PC-9 (cell line): Measurements from ENCODE around the gene C4orf51. TPM values are rescaled to one million over a fixed set of nuclear protein-coding genes. Genes with fewer than 3 reads are reported as not detected.

Source experiments
- BruUV-seq: library from RNA; stranded (reverse); fragments of 400-500 nt; replicated peaks from 2 replicates; lab custom pipeline; 2021; lab: Mats Ljungman, UMichigan
- CTCF ChIA-PET: fragments of 300-600 bp; sonication (Branson Sonifier 250); formaldehyde crosslinking; loops from one replicate; lab custom pipeline; 2022; ENCODE audit warnings: antibody characterized with exemption; lab: Charles Lee
- POLR2A ChIA-PET: fragments of 300-600 bp; sonication (Branson Sonifier 250); formaldehyde crosslinking; loops from one replicate; lab custom pipeline; 2022; ENCODE audit warnings: antibody characterized with exemption; ENCODE audit not compliant: unreplicated experiment; lab: Charles Lee
- DNase-seq, 2 experiments: peaks; one replicate each; pipeline versions ENCODE4 v3.0.0 to v3.0.0-alpha.2; 2015 to 2022; ENCODE audit warnings: mixed read lengths in 1 of 2
- H2AFZ ChIP-seq: fragments of 200-600 bp; sonication (generic); 2 replicates; pipeline ENCODE4 v1.8.1; 2017; ENCODE audit warnings: antibody characterized with exemption
- H3F3A ChIP-seq: fragments of 200-600 bp; sonication (generic); 2 replicates; pipeline ENCODE4 v1.8.1; 2017; ENCODE audit warnings: antibody characterized with exemption, mild to moderate bottlenecking, low read depth; ENCODE audit not compliant: insufficient read depth
- H3K27ac ChIP-seq: fragments of 200-600 bp; sonication (generic); 2 replicates; pipeline ENCODE4 v1.6.1; 2016; ENCODE audit warnings: mixed run types
- H3K27me3 ChIP-seq: fragments of 200-600 bp; sonication (generic); 2 replicates; pipeline ENCODE4 v1.6.1; 2016; ENCODE audit warnings: low read depth, mixed run types; ENCODE audit not compliant: insufficient read depth
- H3K36me3 ChIP-seq: fragments of 200-600 bp; sonication (generic); 2 replicates; pipeline ENCODE4 v1.6.1; 2016; ENCODE audit warnings: low read depth, mixed run types
- H3K4me1 ChIP-seq: fragments of 200-600 bp; sonication (generic); replicated peaks from 2 replicates; pipeline ENCODE4 v1.6.1; 2016; ENCODE audit warnings: mixed run types; ENCODE audit not compliant: insufficient read depth
- H3K4me2 ChIP-seq: fragments of 200-600 bp; sonication (generic); 2 replicates; pipeline ENCODE4 v1.6.1; 2017; ENCODE audit warnings: mixed run types
- H3K4me3 ChIP-seq: fragments of 200-600 bp; sonication (generic); 2 replicates; pipeline ENCODE4 v1.6.1; 2016; ENCODE audit warnings: mixed run types
- H3K79me2 ChIP-seq: fragments of 200-600 bp; sonication (generic); 2 replicates; pipeline ENCODE4 v1.6.1; 2017; ENCODE audit warnings: low read depth, mixed run types
- H3K9me2 ChIP-seq: fragments of 200-600 bp; sonication (generic); 2 replicates; pipeline ENCODE4 v1.8.1; 2017; ENCODE audit warnings: mild to moderate bottlenecking; ENCODE audit not compliant: insufficient read depth
- H3K9me3 ChIP-seq: fragments of 200-600 bp; sonication (generic); 2 replicates; pipeline ENCODE4 v1.8.1; 2016; ENCODE audit warnings: low read depth; ENCODE audit not compliant: insufficient read depth
- H4K20me1 ChIP-seq: fragments of 200-600 bp; sonication (generic); 2 replicates; pipeline ENCODE4 v1.8.1; 2017; ENCODE audit not compliant: insufficient read depth
- EZH2 ChIP-seq: fragments of 200-600 bp; sonication (generic); IDR thresholded peaks from 2 replicates; pipeline ENCODE4 v1.8.0; 2017; ENCODE audit warnings: antibody characterized with exemption, low read depth
- intact Hi-C: fragments of 100-400 bp; cut with micrococcal nuclease; formaldehyde crosslinking; loops from one replicate; pipeline ENCODE4 v1.10.0; 2022; ENCODE audit not compliant: unreplicated experiment
- total RNA-seq: library from RNA; stranded (reverse); gene quantifications from 2 replicates; pipeline ENCODE4 v1.2.3, GENCODE V29; 2021
- TF ChIP-seq, protein P1 (sequence below): fragments of 200-600 bp; sonication (generic); conservative IDR thresholded peaks from 2 replicates; pipeline ENCODE4 v1.6.1; 2017; ENCODE audit warnings: mixed run types, antibody characterized with exemption, mild to moderate bottlenecking, moderate library complexity

Gene C4orf51
- total RNA-seq, 1 experiment from 2014 or later, result not detected

- no peaks in the 10 kb centered on the region for H3K79me2 ChIP-seq
- no peak overlapping the region for H3K27ac ChIP-seq
- H2AFZ ChIP-seq, result no peak overlapping the region
- H3K27me3 ChIP-seq, result no peaks in the 10 kb centered on the region
- H3K36me3 ChIP-seq, result no peaks in the 10 kb centered on the region
- H3K9me2 ChIP-seq, result no peaks in the 10 kb centered on the region
- no peaks in the 10 kb centered on the region for H3K4me1 ChIP-seq
- no peaks in the 10 kb centered on the region for H4K20me1 ChIP-seq
- ChIA-PET CTCF (no interaction called here), POLR2A (no interaction called here)
- no peak for DNase-seq
- H3K4me3 ChIP-seq, result no peak overlapping the region
- H3F3A ChIP-seq, result no peaks in the 10 kb centered on the region
- H3K4me2 ChIP-seq, result no peak overlapping the region
- intact Hi-C loops, result no loop called here
- BruUV-seq, result no TSS peak
- no peaks in the 10 kb centered on the region for H3K9me3 ChIP-seq
- TF ChIP-seq, protein P1, sequence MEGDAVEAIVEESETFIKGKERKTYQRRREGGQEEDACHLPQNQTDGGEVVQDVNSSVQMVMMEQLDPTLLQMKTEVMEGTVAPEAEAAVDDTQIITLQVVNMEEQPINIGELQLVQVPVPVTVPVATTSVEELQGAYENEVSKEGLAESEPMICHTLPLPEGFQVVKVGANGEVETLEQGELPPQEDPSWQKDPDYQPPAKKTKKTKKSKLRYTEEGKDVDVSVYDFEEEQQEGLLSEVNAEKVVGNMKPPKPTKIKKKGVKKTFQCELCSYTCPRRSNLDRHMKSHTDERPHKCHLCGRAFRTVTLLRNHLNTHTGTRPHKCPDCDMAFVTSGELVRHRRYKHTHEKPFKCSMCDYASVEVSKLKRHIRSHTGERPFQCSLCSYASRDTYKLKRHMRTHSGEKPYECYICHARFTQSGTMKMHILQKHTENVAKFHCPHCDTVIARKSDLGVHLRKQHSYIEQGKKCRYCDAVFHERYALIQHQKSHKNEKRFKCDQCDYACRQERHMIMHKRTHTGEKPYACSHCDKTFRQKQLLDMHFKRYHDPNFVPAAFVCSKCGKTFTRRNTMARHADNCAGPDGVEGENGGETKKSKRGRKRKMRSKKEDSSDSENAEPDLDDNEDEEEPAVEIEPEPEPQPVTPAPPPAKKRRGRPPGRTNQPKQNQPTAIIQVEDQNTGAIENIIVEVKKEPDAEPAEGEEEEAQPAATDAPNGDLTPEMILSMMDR, result no peak
- TF ChIP-seq EZH2, result no peak
Measured at GRCh38 chr4:145697332-145697731, 17.4 kb downstream of the C4orf51 start.

GRCh38 chr4:145698507-145698906 is 18.6 kb downstream of the C4orf51 start:
- Histone ChIP-seq H4K20me1 (no peaks in the 10 kb centered on the region), H3K9me3 (no peaks in the 10 kb centered on the region), H3K79me2 (no peaks in the 10 kb centered on the region), H3K9me2 (no peaks in the 10 kb centered on the region), H2AFZ (no peak overlapping the region), H3F3A (peaks cover 1% of the 10 kb centered on the region; the same call in 1 of the 2 replicates), H3K27me3 (no peaks in the 10 kb centered on the region), H3K4me2 (no peak overlapping the region), H3K27ac (no peak overlapping the region), H3K4me1 (peaks cover 1% of the 10 kb centered on the region; the same call in 1 of the 2 replicates), H3K4me3 (no peak overlapping the region), H3K36me3 (no peaks in the 10 kb centered on the region)
- no peak for DNase-seq
- no TSS peak for BruUV-seq
- ChIA-PET CTCF (no interaction called here), POLR2A (no interaction called here)
- intact Hi-C loops, result no loop called here
- TF ChIP-seq, protein P1, result no peak
- TF ChIP-seq EZH2, result no peak

GRCh38 chr4:145703850-145704497 is 24.0 kb downstream of the C4orf51 start:
- H3K79me2 ChIP-seq, result no peaks in the 10 kb centered on the region
- H2AFZ ChIP-seq, result no peak overlapping the region
- ChIA-PET POLR2A (no interaction called here), CTCF (no interaction called here)
- no peak overlapping the region for H3K4me3 ChIP-seq
- H3F3A ChIP-seq, result peaks cover 6% of the 10 kb centered on the region; the same call in 1 of the 2 replicates
- H3K27ac ChIP-seq, result no peak overlapping the region
- peak overlapping the region; percentile 24; the same call in 1 of the 2 replicates for H3K4me2 ChIP-seq
- no peaks in the 10 kb centered on the region for H3K27me3 ChIP-seq
- BruUV-seq, result no TSS peak
- H3K9me3 ChIP-seq, result no peaks in the 10 kb centered on the region
- no peaks in the 10 kb centered on the region for H4K20me1 ChIP-seq
- TF ChIP-seq, protein P1, result no peak
- H3K9me2 ChIP-seq, result no peaks in the 10 kb centered on the region
- H3K4me1 ChIP-seq, result peaks cover 10% of the 10 kb centered on the region; the same call in 1 of the 2 replicates
- peak; percentile 26 to 73 for DNase-seq
- no peaks in the 10 kb centered on the region for H3K36me3 ChIP-seq
- intact Hi-C loops, result no loop called here
